GM12801 (cell line): ENCODE results near the gene TCAIM.

ENCODE experiments used
- TF ChIP-seq, protein P1 (sequence below): IDR thresholded peaks from one replicate; pipeline ENCODE4 v1.5.1; 2011; ENCODE audit warnings: control low read depth; ENCODE audit not compliant: insufficient read length; ENCODE audit errors: extremely low read depth

The TCAIM gene

DNA sequence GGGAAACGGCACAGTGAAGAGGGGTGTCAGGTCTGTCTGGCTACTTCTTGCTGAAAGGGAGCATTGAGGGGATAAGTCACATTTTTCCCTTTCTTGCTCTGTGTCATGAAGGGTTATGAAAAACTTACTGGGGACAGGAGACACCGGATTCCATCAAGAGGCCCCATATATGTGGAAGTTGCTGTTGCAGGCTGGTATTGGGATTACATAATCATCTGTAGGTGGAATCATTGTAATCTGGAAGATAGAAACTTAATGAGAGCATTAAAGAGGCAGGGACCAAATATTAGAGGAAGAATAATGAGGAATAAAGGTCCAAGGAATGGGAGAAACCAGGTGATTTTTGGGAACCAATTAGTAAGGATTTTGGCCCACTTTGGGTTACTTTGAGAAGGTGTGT lies 4.2 kb upstream of the TCAIM start:
- TF ChIP-seq, protein P1, sequence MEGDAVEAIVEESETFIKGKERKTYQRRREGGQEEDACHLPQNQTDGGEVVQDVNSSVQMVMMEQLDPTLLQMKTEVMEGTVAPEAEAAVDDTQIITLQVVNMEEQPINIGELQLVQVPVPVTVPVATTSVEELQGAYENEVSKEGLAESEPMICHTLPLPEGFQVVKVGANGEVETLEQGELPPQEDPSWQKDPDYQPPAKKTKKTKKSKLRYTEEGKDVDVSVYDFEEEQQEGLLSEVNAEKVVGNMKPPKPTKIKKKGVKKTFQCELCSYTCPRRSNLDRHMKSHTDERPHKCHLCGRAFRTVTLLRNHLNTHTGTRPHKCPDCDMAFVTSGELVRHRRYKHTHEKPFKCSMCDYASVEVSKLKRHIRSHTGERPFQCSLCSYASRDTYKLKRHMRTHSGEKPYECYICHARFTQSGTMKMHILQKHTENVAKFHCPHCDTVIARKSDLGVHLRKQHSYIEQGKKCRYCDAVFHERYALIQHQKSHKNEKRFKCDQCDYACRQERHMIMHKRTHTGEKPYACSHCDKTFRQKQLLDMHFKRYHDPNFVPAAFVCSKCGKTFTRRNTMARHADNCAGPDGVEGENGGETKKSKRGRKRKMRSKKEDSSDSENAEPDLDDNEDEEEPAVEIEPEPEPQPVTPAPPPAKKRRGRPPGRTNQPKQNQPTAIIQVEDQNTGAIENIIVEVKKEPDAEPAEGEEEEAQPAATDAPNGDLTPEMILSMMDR, result no peak

DNA sequence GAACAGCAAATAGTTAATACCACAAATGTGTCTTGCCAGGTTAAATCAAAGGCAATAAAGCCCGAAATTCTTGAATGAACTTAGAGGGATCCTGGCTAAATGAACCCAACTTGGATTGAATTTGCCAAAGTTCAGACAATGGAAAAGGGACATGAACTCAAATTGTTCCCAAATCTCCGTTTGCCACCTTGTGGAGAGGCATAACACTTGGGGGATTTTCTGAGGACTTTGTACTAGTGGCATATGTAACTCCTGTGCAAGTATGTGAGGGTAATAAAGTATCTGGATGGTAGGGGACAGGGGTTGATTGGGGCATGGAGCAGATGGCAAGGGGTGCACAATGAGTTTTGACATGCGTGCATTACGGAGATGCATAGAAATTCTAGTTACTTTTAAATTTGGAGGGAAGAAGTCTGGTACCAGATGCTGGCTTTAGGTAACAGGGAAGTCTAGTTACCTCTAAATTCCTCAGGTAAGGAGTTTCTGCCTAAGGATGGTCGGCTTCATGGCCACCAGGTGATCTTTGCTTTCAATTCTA lies 1.2 kb upstream of the TCAIM start:
- TF ChIP-seq, protein P1, result no peak

DNA sequence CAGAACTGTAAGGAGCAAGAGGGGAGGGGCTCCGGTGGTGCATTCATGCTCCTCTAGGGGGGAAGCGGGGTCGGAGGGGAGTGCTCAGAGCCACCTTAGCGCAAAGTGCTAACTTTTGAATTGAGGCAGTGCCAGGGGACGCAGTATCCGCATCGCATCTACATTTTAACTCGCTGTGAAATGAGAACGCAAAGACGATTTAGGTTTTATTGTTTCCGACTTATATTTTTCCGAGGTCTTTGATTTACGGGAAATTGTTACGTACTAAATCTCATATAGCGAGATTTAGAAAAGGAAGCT lies 212 bp downstream of the TCAIM start:
- TF ChIP-seq, protein P1, result no peak

DNA sequence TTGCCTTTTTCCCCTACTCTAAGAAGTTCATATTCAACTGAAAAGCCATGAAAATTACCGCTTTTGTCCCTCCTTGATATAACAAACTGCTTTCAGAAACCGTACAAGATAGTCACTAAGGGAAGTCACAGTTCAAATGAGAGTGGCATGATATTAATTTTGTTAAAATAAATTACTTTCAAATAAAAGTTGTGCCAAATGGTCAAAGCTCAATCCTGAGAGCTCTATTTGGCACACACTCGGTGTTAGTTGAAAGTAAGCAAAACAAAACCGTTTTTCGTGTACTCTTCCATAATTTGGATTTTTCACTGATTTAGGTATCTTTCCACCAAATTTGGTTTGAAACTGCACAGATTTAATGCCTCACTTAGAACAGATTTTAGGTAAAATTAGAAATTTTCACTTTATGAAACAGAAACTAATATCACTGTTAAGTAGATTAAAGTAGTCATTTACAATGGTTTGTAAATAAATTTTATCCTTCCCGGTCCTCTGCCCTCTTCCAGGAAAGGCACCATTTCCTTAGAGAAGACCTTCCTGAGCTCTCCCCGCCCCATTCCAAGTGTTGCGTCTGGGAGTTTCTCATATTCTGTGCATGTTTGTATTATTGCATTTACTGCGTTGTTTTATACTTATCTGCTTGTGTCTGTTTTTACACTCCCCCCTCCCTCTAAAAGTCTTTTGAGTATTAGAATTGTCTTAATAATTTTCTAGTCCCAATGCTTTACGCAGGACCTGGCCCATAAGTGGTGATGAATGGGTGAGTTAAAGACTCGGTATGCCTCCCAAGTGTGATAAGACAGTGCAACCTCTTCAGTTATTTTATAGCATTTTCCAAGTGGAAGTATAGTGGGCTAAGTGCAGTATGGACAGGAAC lies 853 bp downstream of the TCAIM start:
- TF ChIP-seq, protein P1, result no peak

DNA sequence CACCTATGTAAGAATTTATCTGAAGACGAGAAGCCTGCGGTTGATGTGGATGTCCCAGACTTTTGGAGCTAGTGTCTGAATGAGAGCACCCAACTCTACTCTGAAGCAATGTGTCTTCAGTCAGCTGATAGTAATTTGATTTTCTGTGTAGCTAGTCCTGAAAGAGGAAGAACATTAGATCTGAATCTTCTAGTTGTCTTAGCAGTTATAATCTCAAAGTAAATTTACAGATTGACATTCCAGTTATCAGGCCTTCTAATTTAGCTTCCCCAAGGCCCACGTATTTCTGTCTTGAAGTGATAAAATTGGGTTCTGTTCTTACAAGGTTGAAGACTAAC lies 1.5 kb downstream of the TCAIM start:
- TF ChIP-seq, protein P1, result no peak

DNA sequence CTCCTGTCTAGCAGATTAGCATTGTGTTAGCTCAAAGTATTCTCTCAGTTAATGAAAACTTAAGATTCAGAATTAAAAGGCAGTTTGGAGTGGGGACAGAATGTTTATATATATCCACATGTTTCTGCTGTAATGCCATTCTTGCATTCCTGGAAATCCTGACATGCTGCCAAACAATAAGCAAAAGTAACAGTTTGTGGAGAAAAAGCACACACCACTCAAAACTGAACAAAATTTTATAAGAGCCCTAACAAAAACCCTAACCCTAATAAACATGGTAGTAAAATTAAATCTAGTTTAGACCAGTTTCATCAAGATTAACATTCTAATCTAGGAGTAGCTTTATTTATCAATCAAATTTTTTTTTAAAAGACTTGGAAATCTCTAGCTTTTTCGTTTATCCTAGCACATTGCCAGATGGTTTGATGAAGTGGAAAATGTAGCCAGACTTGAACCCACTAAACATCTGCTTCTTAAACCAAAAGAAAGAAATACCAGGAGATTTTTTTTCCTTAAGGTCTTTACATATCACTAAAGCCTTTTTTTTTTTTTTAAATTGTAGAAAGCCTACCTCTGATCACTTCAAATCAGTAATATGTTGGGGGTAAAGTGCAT lies 3.7 kb downstream of the TCAIM start:
- TF ChIP-seq, protein P1, result no peak

DNA sequence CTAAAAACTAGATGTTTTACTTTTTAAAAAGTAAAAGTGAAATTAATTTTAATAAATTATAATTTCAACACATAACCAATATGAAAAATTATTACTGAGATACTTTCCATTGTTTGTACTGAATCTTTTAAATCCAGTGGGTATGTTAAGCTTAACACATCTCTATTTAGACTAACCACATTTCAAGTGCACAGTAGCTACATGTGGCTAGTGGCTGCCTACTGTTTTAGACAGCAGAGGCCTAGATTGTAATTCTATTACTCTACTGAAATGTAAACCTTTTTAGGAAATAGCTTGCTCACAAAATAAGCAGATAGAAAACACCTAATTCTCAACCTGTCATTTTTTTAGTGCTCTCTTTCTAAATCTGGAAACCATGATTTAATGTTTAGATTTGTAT lies 4.9 kb downstream of the TCAIM start:
- TF ChIP-seq, protein P1, result no peak
